ENCODE measurements around the gene TECPR1. TPM values are rescaled to one million over a fixed set of nuclear protein-coding genes. Genes with fewer than 3 reads are reported as not detected.
A peak's percentile ranks its signal among the peaks of the same experiment; 100 is the strongest.

TECPR1 gene
- total RNA-seq, 2 experiments from 2014 or later, result 23.2 to 36.4 TPM

DNA sequence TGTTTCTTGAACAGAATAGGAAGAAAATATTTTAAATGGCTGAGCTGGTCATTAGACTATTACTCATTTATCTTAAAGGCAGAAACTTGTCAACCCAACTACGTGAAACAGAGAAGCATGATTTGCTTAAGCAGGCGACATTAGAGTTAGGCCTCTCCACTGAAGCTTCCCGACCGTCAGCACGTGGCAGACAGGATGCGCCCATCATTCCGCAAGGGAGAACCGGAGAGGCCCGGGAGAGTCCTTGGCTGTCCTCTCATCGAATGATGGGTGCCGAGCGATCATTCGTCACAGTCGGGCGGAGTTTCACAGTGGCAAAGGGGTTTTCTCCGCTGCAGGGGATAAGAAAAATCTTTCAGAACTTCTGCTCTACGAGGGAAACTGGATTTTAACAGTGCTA is 41.2 kb upstream of the TECPR1 start:
- Histone ChIP-seq H3K4me1 (ENCODE audit: insufficient read depth, low read length, poor library complexity, severe bottlenecking) (peaks cover 4% of the 10 kb centered on the region), H3K9me2 (ENCODE audit: insufficient read depth, low read length) (no peaks in the 10 kb centered on the region), H3K4me2 (ENCODE audit: low read length) (no peak overlapping the region), H3K9me3 (ENCODE audit: low read length) (no peaks in the 10 kb centered on the region), H2AFZ (ENCODE audit: low read length) (no peak overlapping the region), H3K27ac (ENCODE audit: low read depth, low read length, poor library complexity, severe bottlenecking) (no peak overlapping the region), H3K4me3 (ENCODE audit: low read depth, low read length, poor library complexity, severe bottlenecking) (no peak overlapping the region), H3K36me3 (ENCODE audit: insufficient read depth, low read length) (0 out of 2 replicates have a peak, but pooled peaks cover 5% of the 10 kb centered on the region), H4K20me1 (ENCODE audit: insufficient read depth, low read length) (no peaks in the 10 kb centered on the region), H3K79me2 (ENCODE audit: insufficient read depth, low read depth, low read length) (no peaks in the 10 kb centered on the region)
- no TSS peak for BruUV-seq (replicated peaks)
- ChIA-PET POLR2A (no interaction called here), CTCF (ENCODE audit: unreplicated experiment) (no interaction called here)
- no peak for TF ChIP-seq CTCF (conservative IDR thresholded peaks at IDR 0.05; ENCODE audit: low read length)
- no peak for TF ChIP-seq EZH2phosphoT487 (IDR thresholded peaks at IDR 0.05; ENCODE audit: borderline replicate concordance, low read depth, low read length)
- intact Hi-C loops (cut with micrococcal nuclease; ENCODE audit: unreplicated experiment), result loop anchor here (5.0 kb wide), 2 partner anchors 124 to 549 kb away; no protein-coding TSS in a partner anchor
- DNase-seq (ENCODE audit: low spot score), result no peak

DNA sequence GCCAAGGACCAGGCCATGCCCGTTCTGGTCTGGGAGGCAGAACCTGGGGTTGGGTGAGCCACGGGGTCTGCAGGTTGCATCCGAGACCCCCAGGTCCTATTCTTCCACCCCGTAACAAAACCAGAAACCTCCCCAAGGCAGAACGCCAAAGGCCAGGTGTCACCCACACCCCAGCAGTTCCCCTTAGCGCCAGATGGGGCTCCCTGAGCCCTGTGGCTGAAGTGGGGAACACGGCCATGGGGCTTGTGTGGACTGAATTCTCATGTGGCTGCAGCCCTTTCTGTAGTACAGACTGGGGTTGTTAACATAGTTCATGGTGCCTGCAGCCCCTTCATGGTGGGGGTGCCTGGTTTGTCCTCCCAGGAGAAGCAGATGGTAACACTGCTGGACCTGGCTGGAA is 39.7 kb upstream of the TECPR1 start:
- Histone ChIP-seq H3K4me3 (ENCODE audit: low read depth, low read length, poor library complexity, severe bottlenecking) (no peak overlapping the region), H3K36me3 (ENCODE audit: insufficient read depth, low read length) (0 out of 2 replicates have a peak, but pooled peaks cover 5% of the 10 kb centered on the region), H3K4me2 (ENCODE audit: low read length) (no peak overlapping the region), H3K4me1 (ENCODE audit: insufficient read depth, low read length, poor library complexity, severe bottlenecking) (peaks cover 4% of the 10 kb centered on the region), H3K27ac (ENCODE audit: low read depth, low read length, poor library complexity, severe bottlenecking) (no peak overlapping the region), H3K9me3 (ENCODE audit: low read length) (no peaks in the 10 kb centered on the region), H3K79me2 (ENCODE audit: insufficient read depth, low read depth, low read length) (no peaks in the 10 kb centered on the region), H3K9me2 (ENCODE audit: insufficient read depth, low read length) (no peaks in the 10 kb centered on the region), H4K20me1 (ENCODE audit: insufficient read depth, low read length) (no peaks in the 10 kb centered on the region), H2AFZ (ENCODE audit: low read length) (no peak overlapping the region)
- intact Hi-C loops (cut with micrococcal nuclease; ENCODE audit: unreplicated experiment), result loop anchor here (5.0 kb wide), 2 partner anchors 126 to 551 kb away; no protein-coding TSS in a partner anchor
- no TSS peak for BruUV-seq (replicated peaks)
- peak; percentile 23 for DNase-seq (ENCODE audit: low spot score)
- POLR2A ChIA-PET, result no interaction called here
- CTCF ChIA-PET (ENCODE audit: unreplicated experiment), result no interaction called here
- peak; percentile 58 for TF ChIP-seq CTCF (conservative IDR thresholded peaks at IDR 0.05; ENCODE audit: low read length)
- TF ChIP-seq EZH2phosphoT487 (IDR thresholded peaks at IDR 0.05; ENCODE audit: borderline replicate concordance, low read depth, low read length), result no peak

DNA sequence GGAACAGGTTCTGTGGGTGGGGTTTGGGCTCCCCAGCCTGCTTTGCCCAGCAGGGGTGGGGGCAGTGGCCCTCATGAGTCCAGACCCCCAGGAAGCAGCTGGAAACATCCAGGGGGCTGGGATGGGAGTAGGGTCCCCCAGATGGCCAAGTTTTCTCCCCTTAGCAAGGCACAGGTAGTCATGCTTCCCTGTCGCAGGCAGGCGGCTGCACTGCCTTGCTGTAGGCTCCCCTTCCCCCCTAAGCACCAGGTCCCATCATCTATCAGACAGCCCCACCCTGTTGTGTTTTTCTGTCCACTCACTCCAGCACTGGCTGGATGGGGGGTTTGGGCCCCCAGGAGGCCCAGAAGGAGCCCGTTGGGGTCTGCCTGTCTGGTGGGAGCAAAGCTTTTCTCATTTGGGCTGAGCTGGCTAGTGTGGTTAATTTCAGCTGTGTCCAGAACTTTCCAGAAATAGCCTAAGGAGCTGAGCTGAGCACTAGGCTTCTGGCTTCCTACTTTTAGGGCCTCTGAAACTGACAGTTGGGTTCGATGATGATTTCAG is 37.4 kb upstream of the TECPR1 start:
- Histone ChIP-seq H3K4me2 (ENCODE audit: low read length) (no peak overlapping the region), H3K79me2 (ENCODE audit: insufficient read depth, low read depth, low read length) (no peaks in the 10 kb centered on the region), H3K4me3 (ENCODE audit: low read depth, low read length, poor library complexity, severe bottlenecking) (no peak overlapping the region), H4K20me1 (ENCODE audit: insufficient read depth, low read length) (no peaks in the 10 kb centered on the region; the same call in 1 of the 2 replicates), H3K36me3 (ENCODE audit: insufficient read depth, low read length) (0 out of 2 replicates have a peak, but pooled peaks cover 5% of the 10 kb centered on the region), H2AFZ (ENCODE audit: low read length) (no peak overlapping the region), H3K4me1 (ENCODE audit: insufficient read depth, low read length, poor library complexity, severe bottlenecking) (peaks cover 1% of the 10 kb centered on the region), H3K9me2 (ENCODE audit: insufficient read depth, low read length) (no peaks in the 10 kb centered on the region), H3K9me3 (ENCODE audit: low read length) (no peaks in the 10 kb centered on the region), H3K27ac (ENCODE audit: low read depth, low read length, poor library complexity, severe bottlenecking) (no peak overlapping the region)
- POLR2A ChIA-PET, result no interaction called here
- TF ChIP-seq EZH2phosphoT487 (IDR thresholded peaks at IDR 0.05; ENCODE audit: borderline replicate concordance, low read depth, low read length) (no peak), CTCF (conservative IDR thresholded peaks at IDR 0.05; ENCODE audit: low read length) (no peak)
- no TSS peak for BruUV-seq (replicated peaks)
- no peak for DNase-seq (ENCODE audit: low spot score)
- CTCF ChIA-PET (ENCODE audit: unreplicated experiment), result no interaction called here
- intact Hi-C loops (cut with micrococcal nuclease; ENCODE audit: unreplicated experiment), result no loop called here
